PFSK-1 (cell line): ENCODE data around the gene CCNYL1.

Experiments
- FOXP2 ChIP-seq: optimal IDR thresholded peaks from 2 replicates; pipeline ENCODE3; 2011; ENCODE audit warnings: borderline replicate concordance, control low read depth, inconsistent platforms; ENCODE audit not compliant: insufficient read depth; ENCODE audit errors: extremely low read length, extremely low read depth
- POLR2AphosphoS5 ChIP-seq: IDR thresholded peaks from 2 replicates; pipeline ENCODE4 v1.6.1; 2012; ENCODE audit warnings: low read depth, mild to moderate bottlenecking, control low read depth, low read length, moderate library complexity
- SIN3A ChIP-seq: IDR thresholded peaks from 2 replicates; pipeline ENCODE4 v1.6.1; 2012; ENCODE audit warnings: mild to moderate bottlenecking, low read length, moderate library complexity, borderline replicate concordance; ENCODE audit not compliant: insufficient read depth
- TAF1 ChIP-seq: IDR thresholded peaks from 2 replicates; pipeline ENCODE4 v1.6.1; 2012; ENCODE audit warnings: low read length, control low read depth, borderline replicate concordance; ENCODE audit not compliant: insufficient read depth
- TF ChIP-seq, protein P1 (sequence below), 2 experiments: IDR thresholded peaks; 2 replicates each; pipeline versions ENCODE4 v1.6.1 to v1.8.0; 2011 to 2012; ENCODE audit warnings: low read depth in 2 of 2, low read length in 2 of 2, control low read depth in 1 of 2, inconsistent platforms in 1 of 2, mild to moderate bottlenecking in 1 of 2, moderate library complexity in 1 of 2; ENCODE audit not compliant: insufficient read depth in 1 of 2

The CCNYL1 gene

DNA sequence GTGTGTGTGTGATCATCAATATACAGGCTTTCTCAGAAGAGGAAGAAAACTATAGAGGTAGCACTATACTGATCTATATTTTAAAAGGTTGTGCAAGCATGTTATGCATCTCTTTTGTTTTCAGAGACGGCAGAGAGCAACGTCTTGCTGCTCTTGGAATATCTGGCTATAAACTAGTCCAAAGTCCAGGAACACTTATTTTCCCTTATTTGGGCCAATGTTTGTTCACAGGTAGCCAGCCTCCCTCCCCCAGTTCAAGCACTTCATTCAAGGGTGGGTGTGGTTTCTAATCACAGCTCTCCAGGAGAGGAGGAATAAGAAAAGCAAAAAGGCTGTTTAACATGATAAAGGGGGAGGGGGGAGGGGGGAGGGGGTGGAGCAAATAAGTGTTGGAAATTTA lies 54.1 kb downstream of the CCNYL1 start:
- no peak for TF ChIP-seq SIN3A
- TF ChIP-seq, protein P1, sequence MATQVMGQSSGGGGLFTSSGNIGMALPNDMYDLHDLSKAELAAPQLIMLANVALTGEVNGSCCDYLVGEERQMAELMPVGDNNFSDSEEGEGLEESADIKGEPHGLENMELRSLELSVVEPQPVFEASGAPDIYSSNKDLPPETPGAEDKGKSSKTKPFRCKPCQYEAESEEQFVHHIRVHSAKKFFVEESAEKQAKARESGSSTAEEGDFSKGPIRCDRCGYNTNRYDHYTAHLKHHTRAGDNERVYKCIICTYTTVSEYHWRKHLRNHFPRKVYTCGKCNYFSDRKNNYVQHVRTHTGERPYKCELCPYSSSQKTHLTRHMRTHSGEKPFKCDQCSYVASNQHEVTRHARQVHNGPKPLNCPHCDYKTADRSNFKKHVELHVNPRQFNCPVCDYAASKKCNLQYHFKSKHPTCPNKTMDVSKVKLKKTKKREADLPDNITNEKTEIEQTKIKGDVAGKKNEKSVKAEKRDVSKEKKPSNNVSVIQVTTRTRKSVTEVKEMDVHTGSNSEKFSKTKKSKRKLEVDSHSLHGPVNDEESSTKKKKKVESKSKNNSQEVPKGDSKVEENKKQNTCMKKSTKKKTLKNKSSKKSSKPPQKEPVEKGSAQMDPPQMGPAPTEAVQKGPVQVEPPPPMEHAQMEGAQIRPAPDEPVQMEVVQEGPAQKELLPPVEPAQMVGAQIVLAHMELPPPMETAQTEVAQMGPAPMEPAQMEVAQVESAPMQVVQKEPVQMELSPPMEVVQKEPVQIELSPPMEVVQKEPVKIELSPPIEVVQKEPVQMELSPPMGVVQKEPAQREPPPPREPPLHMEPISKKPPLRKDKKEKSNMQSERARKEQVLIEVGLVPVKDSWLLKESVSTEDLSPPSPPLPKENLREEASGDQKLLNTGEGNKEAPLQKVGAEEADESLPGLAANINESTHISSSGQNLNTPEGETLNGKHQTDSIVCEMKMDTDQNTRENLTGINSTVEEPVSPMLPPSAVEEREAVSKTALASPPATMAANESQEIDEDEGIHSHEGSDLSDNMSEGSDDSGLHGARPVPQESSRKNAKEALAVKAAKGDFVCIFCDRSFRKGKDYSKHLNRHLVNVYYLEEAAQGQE (IDR thresholded peaks at IDR 0.05; ENCODE audit: insufficient read depth in 1 of 2, low read depth in 2 of 2, low read length in 2 of 2) = no peak
- no peak for TF ChIP-seq FOXP2
- TF ChIP-seq POLR2AphosphoS5 = no peak
- no peak for TF ChIP-seq TAF1

DNA sequence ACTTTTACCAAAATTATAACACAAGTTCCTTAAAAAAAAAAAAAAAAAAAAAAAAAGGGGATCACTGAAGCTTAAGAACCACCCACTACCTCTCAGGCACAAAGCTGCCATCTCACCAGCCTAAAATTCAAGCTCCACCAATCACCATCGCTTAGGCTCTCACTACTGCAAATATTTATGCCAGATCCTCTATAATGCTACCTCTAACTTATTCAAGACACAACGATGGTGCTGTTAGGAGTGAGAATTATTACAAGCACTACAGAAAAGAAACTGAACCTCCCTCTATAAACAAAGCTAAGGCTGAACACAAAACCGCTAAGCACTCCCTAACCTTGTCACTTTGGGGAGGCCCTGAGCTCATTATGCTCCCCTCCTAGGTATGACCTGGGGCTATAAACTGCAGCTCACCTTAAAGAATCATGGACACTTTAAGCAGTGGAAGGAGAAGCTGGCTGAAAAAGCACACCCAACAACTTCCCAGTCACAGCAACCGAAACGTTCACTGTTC lies 54.7 kb downstream of the CCNYL1 start:
- TF ChIP-seq POLR2AphosphoS5 (no peak), TAF1 (no peak), FOXP2 (no peak), SIN3A (no peak)
- TF ChIP-seq, protein P1 (IDR thresholded peaks at IDR 0.05; ENCODE audit: insufficient read depth in 1 of 2, low read depth in 2 of 2, low read length in 2 of 2) = no peak

DNA sequence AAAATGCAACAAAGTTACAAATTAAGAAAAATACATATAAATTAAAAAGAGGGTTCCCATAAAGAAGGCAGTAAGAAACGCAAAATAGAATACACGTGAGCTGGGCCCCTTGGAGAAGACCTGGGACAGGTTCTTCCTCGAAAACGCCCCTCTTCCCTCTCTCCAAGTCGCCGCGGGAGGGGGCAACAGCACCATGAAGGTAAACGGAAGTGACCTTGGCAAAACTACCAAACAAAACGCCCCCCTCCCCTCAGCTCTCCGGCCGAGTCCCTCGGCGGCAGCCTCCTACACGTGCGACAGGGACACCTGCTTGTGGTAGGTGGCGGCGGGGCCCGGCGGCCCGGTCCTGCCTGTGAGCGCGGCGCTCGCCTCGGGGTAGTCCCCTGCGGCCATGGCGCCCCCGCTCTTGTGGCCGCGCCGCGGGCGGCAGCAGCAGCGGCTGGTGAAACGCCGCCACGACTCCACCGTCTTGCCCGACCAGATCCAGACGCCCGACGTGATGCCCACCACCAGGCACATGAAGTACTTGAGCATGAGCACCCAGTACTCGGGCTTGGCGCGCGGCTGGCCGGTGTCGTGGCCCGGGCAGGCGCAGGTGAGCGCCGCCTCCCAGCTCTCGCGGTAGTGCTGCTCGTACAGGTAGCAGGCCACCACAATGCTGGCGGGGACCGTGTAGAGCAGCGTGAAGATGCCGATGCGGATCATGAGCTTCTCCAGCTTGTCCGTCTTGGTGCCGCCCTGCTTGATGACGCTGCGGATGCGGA lies 55.4 kb downstream of the CCNYL1 start:
- TF ChIP-seq FOXP2 (no peak), TAF1 (no peak), POLR2AphosphoS5 (no peak)

DNA sequence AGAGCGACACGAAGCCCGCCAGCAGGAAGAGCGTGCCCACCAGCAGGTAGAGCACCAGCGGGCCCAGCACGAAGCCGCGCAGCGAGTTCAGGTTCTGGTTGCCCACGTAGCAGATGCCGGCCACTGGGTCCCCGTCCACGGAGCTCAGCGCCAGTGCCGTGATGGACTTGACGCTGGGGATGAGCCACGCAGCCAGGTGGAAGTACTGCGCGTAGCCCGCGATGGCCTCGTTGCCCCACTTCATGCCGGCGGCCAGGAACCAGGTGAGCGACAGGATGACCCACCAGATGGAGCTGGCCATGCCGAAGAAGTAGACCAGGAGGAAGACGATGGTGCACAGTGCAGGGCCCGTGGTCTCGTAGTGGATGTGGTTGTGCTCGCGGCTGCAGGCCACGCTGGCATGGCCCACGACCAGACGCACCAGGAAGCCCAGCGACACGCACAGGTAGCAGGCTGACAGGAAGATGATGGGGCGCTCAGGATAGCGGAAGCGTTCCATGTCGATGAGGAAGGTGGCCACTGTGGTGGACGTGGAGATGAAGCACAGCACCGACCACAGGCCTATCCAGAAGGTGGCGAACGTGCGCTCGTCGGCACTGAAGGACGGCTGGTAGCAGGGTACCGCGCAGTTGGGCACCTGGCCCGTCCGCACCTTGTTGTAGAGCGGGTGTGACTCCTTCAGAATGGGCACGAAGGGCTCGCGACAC lies 56.2 kb downstream of the CCNYL1 start:
- TF ChIP-seq TAF1 (no peak), POLR2AphosphoS5 (no peak)
- TF ChIP-seq, protein P1 (IDR thresholded peaks at IDR 0.05; ENCODE audit: insufficient read depth in 1 of 2, low read depth in 2 of 2, low read length in 2 of 2) = no peak

DNA sequence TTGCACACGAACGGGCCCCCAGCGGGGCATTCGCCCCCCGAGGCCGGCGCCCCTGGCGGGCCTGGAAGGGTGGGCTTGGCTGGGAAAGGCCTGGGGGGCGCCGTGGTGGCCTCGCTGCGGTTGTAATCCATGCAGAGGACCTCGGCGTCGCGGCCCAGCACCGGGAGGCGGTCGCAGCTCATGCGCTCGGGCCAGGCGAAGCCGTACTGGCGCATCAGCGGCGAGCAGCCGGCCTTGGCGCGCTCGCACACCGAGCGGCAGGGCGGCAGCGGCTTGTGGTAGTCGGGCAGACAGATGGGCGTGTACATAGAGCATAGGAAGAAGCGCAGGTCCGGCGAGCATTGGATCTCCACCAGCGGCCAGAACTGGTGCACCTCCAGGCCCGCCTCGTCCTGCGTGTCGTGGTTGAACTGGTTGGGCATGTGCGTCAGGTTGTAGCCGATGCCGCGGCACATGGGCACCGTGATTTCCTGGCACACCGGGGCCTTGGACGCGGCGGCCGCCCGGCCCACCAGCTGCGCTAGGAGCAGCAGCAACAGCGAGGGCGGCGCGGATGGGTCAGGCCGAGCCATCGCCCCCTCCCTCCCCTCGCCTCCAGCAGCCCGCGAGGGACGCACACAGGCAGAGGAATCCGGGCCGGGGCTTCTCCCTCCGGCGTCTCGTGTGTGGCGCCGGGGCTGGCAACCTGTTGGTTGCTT lies 56.9 kb downstream of the CCNYL1 start:
- TF ChIP-seq TAF1 (no peak), SIN3A (no peak), POLR2AphosphoS5 (no peak), FOXP2 (no peak)
- TF ChIP-seq, protein P1 (IDR thresholded peaks at IDR 0.05; ENCODE audit: insufficient read depth in 1 of 2, low read depth in 2 of 2, low read length in 2 of 2) = no peak
